ENCODE results near the gene NEUROD1. TPM values are rescaled to one million over a fixed set of nuclear protein-coding genes. Genes with fewer than 3 reads are reported as not detected.

Gene NEUROD1
- total RNA-seq, 2 donors from 2014 or later: not detected

DNA sequence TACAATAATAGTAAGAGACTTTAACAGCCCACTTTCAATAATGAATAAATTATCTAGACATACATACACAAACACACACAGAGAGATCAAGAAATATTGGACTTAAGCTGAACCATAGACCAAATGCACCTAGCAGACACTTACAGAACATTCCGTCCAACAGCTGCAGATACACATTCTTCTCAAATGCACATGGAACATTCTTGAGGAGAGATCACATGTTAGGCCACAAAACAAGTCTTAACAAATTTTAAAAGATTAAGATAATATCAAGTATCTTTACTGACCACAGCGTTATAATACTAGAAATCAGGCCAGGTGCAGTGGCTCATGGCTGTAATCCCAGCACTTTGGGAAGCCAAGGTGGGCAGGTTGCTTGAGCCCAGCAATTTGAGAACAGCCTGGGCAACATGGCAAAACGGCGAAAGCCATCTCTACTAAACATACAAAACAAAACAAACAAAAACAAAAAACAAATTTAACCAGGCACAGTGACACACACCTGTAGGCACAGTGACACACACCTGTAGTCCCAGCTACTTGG lies 30.8 kb downstream of the NEUROD1 start:
- intact Hi-C loops (cut with DNase I): no loop called here

DNA sequence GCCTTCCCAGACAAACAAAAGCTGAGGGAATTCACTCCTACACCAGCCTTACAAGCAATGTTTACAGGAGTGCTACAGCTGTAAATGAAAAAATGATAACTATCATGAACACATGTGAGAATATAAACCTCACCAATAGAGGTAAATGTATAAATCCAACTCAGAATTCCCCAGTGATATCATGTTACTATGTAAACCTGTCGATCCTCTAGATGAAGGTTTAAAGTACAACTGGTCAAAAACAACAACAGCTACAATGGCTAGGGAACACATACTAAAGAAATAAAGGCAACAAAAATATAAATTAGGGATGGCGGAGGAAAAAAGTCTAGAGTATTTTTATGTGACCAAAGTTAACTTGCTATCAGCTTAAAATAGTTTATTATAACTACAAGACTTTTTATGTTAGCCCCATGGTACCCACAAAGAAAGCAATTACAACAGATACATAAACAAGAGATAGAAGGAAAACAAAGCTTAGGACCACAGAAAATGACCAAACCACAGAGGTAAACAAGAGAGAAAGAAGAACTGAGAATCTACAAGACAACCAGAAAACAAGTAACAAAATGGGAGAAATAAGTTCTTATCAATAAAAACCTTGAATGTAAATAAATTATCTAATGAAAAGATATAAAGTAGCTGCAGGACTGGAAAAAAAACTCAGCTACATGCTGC lies 31.7 kb downstream of the NEUROD1 start:
- intact Hi-C loops (cut with DNase I): no loop called here
- DNase-seq (ENCODE audit: low spot score): no peak

More for the DNA sequence above, 30.8 kb downstream of the NEUROD1 start:
- DNase-seq (ENCODE audit: low spot score): no peak

DNA sequence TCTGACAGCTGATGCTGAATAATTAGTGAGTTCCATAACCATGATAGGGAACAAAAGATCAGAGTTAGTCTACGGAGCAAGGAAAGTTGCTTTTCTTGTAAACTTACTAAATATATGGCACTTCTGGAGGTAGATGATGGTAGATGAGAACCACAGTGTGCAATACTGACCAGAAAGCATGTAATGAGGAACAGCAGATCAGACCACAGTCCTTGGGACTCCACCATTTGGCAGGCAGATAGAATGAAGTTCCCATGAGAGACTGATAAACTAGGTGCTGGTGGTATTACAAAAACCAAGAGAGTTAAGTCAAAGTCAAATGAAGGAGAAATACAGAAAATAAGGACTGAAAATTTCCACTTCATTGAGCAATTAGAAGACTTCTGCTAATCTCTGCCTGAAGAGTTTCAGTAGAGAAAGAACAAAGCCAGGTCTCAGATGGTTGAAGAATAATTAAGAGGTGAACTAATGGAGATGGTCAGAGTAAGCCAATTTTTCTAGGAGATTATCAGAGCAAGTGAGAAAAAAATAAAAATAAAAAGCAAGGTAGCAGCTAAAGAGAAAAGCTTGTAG lies 33.8 kb downstream of the NEUROD1 start:
- no peak for DNase-seq (ENCODE audit: low spot score)
- intact Hi-C loops (cut with DNase I): no loop called here

DNA sequence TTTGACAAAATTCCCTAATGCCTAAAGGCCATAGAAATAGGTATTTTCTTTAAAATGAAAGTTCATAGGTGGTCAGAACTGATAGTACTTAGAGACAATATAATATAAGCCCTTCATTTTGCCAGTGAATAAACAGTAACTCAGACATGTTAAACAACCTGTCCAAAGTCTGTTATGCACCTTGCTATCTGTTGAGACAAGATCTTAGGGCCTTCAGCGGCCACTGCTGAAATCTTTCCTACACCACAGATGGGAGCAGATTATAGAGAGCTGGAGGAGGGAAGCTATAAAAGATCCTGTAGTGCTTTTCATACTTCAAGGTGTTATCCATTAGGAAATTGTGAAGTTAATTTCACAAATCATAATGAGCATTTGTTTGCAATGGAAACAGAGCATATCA lies 37.2 kb downstream of the NEUROD1 start:
- no peak for DNase-seq (ENCODE audit: low spot score)
- intact Hi-C loops (cut with DNase I): no loop called here

DNA sequence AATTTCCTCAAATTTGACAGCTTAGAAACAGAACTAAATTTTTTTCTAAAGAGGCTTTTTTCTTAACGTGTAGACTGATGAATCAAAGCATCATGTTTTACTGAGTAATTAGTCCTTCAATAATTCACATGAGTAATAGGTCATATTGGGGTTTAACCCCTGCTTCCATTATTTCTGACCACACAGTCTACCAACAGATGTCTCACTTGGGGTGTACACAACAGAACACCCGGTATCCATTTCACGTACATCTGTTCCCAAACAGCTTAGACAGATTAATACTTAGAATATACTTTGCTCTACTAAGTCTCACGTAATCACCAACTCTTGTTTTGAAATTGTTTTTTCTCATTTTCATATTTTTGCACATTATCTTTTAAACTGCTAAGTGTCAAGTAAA lies 38.2 kb downstream of the NEUROD1 start:
- intact Hi-C loops (cut with DNase I): no loop called here
- DNase-seq (ENCODE audit: low spot score): no peak

DNA sequence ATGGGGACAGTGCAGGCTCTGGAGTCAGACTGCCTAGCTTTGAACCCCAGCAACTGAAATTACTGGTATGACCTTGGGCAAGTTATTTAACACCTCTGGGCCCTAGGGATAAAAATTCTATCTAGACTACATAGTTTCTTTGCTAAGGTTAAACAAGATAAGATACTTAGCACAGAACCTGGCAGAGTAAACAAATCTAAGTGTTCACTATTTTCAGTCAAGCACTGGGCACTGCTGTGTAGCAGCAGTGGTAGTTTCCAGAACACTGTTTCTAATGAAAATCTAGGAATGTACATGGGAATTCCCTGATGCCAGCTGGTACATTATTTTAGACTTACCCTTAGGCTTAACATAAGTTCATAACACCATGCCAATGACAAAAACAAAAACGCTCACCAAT lies 40.6 kb downstream of the NEUROD1 start:
- intact Hi-C loops (cut with DNase I): no loop called here
- no peak for DNase-seq (ENCODE audit: low spot score)

DNA sequence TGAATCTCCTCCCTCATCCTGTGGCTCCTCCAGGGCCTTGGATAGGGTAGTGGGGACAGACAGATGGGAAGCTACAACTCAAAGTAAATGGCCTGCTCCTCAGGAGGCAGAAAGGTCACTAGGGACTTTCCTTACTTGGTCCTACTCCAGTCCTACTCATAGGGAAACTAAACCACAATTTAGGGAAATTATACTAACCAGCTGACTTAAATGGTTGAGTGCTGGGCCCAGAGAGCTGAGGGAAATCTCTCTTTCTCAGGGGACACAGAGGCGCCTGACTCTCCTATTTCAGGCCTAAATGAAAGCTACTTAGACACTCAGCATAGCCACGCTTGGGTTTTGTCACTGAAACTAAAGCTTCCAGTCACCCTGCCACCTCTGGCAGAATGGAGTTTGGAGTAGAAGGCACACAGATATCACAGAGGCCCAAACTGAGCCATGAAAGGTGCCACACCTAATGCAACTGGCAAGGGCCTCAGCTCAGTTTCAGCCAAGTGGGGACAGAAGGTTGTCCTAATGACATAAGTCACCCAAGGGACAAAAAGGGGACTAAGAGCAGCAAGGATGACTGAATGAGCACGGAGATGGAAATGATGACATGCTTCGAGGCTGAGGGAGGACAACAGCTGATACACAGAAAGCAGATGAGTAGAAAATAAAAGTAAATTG lies 47.5 kb downstream of the NEUROD1 start:
- intact Hi-C loops (cut with DNase I): no loop called here
- DNase-seq (ENCODE audit: low spot score): no peak

DNA sequence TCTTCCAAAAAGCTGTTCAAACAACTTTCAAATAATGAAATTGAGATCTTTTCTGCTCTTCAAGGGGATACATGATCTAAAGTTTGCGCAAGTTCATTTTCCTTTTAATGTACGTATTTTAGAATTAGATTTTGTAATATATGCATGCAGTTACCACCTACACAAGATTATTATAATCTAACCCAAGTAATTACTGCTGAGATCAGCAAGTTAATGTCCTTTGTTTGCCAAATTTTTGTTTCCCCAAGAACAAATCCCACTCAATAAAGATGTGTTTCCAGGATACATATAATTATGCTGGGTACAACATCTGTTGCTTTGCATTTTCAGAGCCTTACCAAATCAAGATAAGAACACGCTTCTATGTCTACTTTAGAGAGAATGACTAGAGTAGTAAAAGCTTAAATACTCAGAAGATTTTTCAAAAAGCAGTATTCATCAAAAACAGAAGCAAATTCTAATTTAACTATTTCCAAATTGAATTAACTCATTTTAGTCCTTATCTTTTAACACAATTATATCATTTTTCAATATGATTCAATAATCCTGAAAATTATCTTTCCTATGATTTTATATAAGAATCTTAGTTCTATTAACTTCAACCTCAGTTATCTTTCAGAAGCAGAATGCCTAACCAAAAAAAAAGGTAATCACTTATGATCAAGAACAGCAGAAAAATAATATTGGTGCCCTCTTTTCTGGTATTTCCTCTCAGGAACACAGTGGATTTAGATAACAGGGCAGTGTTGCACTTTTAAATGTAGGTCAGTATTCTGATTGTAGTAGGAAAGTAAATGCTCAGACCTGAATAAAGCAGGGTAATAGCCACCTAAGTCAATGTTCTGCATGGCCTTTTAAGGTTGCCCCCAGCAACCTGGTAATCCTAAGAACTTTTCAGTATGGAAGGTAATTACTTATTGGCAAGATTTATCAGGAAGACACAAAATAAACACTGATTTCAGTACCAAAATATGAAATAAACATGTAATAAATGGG lies 51.4 kb downstream of the NEUROD1 start:
- DNase-seq (ENCODE audit: low spot score): no peak
- intact Hi-C loops (cut with DNase I): no loop called here

DNA sequence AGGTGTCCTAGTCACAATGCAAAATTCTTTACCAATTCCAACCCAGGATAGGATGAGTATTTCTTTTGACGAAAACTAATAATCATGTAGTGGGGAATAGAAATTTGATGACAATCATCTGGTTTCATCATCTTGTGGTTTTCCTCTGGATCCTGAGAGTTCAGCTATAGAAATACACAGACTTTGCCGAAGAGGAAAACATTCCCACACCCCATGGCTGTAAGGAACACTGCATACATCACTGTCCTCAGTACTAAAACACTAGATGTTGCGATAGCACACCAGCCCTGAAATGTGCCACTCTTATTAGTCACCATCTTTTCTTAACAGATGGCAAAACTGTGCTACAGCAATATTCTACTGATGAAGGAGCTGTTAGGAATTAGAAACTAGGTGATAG lies 52.8 kb downstream of the NEUROD1 start:
- intact Hi-C loops (cut with DNase I): no loop called here

DNA sequence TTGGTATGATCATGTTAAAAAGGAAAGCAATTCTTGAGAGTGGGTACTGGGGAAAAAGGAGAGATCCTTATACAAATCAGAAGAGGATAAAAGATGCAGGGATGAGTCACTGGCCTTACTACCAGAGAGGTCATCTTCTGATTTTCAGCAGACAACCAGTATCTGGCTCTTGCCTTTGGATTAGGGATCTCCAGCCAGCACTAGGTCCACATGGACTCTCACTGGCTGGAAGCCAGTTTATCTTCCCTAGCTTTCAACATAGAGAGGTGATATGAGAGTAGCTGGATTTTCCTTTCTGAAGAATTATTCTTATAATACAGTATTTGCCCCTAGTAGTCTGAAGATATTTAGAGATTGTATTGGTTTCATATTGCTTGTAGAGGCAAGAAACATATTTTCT lies 53.6 kb downstream of the NEUROD1 start:
- intact Hi-C loops (cut with DNase I): no loop called here
- DNase-seq (ENCODE audit: low spot score): no peak

More for the DNA sequence above, 52.8 kb downstream of the NEUROD1 start:
- no peak for DNase-seq (ENCODE audit: low spot score)

Other genes starting within 250 kb of the NEUROD1 start
- 10 to 100 TPM; 10.5 to 12.4 TPM for gene ITGA4, start 223.1 kb downstream of the NEUROD1 start, total RNA-seq
- gene CERKL, start 23.4 kb downstream of the NEUROD1 start, total RNA-seq: not detected
- gene ITPRID2, start 211.2 kb upstream of the NEUROD1 start, total RNA-seq: 100 to 1,000 TPM; 111 to 136 TPM

Data from posterior vena cava (tissue), 2 donors.